IMR-90 (cell line): ENCODE data around the gene RPS19BP1. TPM values are rescaled to one million over a fixed set of nuclear protein-coding genes. Genes with fewer than 3 reads are reported as not detected.

Source experiments
- CEBPB ChIP-seq: IDR thresholded peaks from 2 replicates; pipeline ENCODE4 v1.6.1; 2012; ENCODE audit warnings: low read depth, low read length, improper control_type of control experiment
- CHD1 ChIP-seq: IDR thresholded peaks from 2 replicates; pipeline ENCODE4 v1.6.1; 2012; ENCODE audit warnings: low read depth, low read length, improper control_type of control experiment
- ELK1 ChIP-seq: fragments of 150-350 bp; IDR thresholded peaks from 2 replicates; pipeline ENCODE4 v1.6.1; 2016; ENCODE audit warnings: low read depth, mild to moderate bottlenecking, low read length, moderate library complexity, borderline replicate concordance
- FOS ChIP-seq: fragments of 150-350 bp; IDR thresholded peaks from 2 replicates; pipeline ENCODE4 v1.6.1; 2016; ENCODE audit warnings: low read depth, low read length
- MXI1 ChIP-seq: IDR thresholded peaks from 2 replicates; pipeline ENCODE4 v1.6.1; 2012; ENCODE audit warnings: low read depth, mild to moderate bottlenecking, low read length, moderate library complexity, borderline replicate concordance
- POLR2A ChIP-seq: IDR thresholded peaks from 2 replicates; pipeline ENCODE4 v1.6.1; 2012; ENCODE audit warnings: mild to moderate bottlenecking, low read depth, low read length
- RAD21 ChIP-seq: IDR thresholded peaks from 2 replicates; pipeline ENCODE4 v1.6.1; 2012; ENCODE audit warnings: low read length, improper control_type of control experiment
- polyA plus RNA-seq, 3 experiments: library from polyadenylated mRNA; depleted of rRNA; stranded (reverse); fragments of >200 nt; gene quantifications; 2 replicates each; pipeline ENCODE4 v1.2.3, GENCODE V29; 2012; ENCODE audit warnings: low replicate concordance in 1 of 3
- total RNA-seq: library from RNA; depleted of rRNA; stranded (reverse); fragments of >200 nt; gene quantifications from 2 replicates; pipeline ENCODE4 v1.2.3, GENCODE V29; 2012

Gene RPS19BP1
- total and polyA plus RNA-seq, 2 of the 4 experiments (the other 2 are of a cell fraction) = 33.0 to 95.4 TPM

- TF ChIP-seq RAD21 (no peak), FOS (no peak), CHD1 (no peak), POLR2A (no peak), ELK1 (no peak), MXI1 (no peak), CEBPB (no peak)
Measured at GRCh38 chr22:39518144-39518786, 14.3 kb downstream of the RPS19BP1 start (continued).
